Superior temporal gyrus (tissue), 1 donor: ENCODE results near the gene CEP131.

ENCODE experiments used
- DNase-seq: peaks from one replicate; pipeline ENCODE4 v3.0.0-alpha.2; 2016; ENCODE audit errors: extremely low spot score

Gene CEP131

GRCh38 chr17:81251709-81252301 is 29.0 kb upstream of the CEP131 start:
- DNase-seq, result no peak

GRCh38 chr17:81251094-81251708 is 28.4 kb upstream of the CEP131 start:
- no peak for DNase-seq

GRCh38 chr17:81250286-81251093 is 27.7 kb upstream of the CEP131 start:
- DNase-seq, result no peak

- no peak for DNase-seq
Observed at GRCh38 chr17:81249223-81250040, 26.7 kb upstream of the CEP131 start.

GRCh38 chr17:81248649-81249048 is 25.9 kb upstream of the CEP131 start:
- DNase-seq, result no peak

- DNase-seq, result no peak
Observed at GRCh38 chr17:81247339-81247990, 24.7 kb upstream of the CEP131 start.

GRCh38 chr17:81246679-81247338 is 24.0 kb upstream of the CEP131 start:
- no peak for DNase-seq

GRCh38 chr17:81246343-81246670 is 23.5 kb upstream of the CEP131 start:
- DNase-seq, result no peak

- no peak for DNase-seq
Observed at GRCh38 chr17:81245665-81246342, 23.0 kb upstream of the CEP131 start.

- DNase-seq, result no peak
Observed at GRCh38 chr17:81245024-81245664, 22.4 kb upstream of the CEP131 start.

GRCh38 chr17:81244358-81245023 is 21.7 kb upstream of the CEP131 start:
- DNase-seq, result no peak

- no peak for DNase-seq
Observed at GRCh38 chr17:81243333-81243664, 20.5 kb upstream of the CEP131 start.

- DNase-seq, result no peak
Observed at GRCh38 chr17:81242421-81243332, 19.9 kb upstream of the CEP131 start.

- DNase-seq, result no peak
Observed at GRCh38 chr17:81241648-81242420, 19.1 kb upstream of the CEP131 start.

- no peak for DNase-seq
Observed at GRCh38 chr17:81241203-81241602, 18.4 kb upstream of the CEP131 start.

GRCh38 chr17:81240761-81241160 is 18.0 kb upstream of the CEP131 start:
- no peak for DNase-seq

- DNase-seq, result no peak
Observed at GRCh38 chr17:81239714-81240555, 17.2 kb upstream of the CEP131 start.
